Uterus (tissue), 4 donors: Measurements from ENCODE around the gene ATP6V0A4. TPM values are rescaled to one million over a fixed set of nuclear protein-coding genes. Genes with fewer than 3 reads are reported as not detected.
"Not testable (repeated sequence)": the region's sequence is repeated elsewhere in the genome, so short reads cannot be mapped to it uniquely, and the experiment has no call there.

Experiments used
- DNase-seq, 2 donors: peaks; one replicate each; pipeline ENCODE4 v3.0.0-alpha.2; 2019 to 2020
- H3K27ac ChIP-seq, 2 donors: fragments of 200-600 bp; sonication (generic); 1 replicate in 1 of 2; 2 replicates in 1 of 2; pipeline ENCODE4 v1.5.1; 2016 to 2018
- H3K27me3 ChIP-seq, 2 donors: fragments of 200-600 bp; sonication (generic); one replicate each; pipeline ENCODE4 v1.5.1; 2018 to 2019; ENCODE audit warnings: control low read depth in 1 of 2
- H3K36me3 ChIP-seq, 2 donors: fragments of 200-600 bp; sonication (generic); one replicate each; pipeline ENCODE4 v1.5.1; 2019; ENCODE audit warnings: control low read depth in 1 of 2
- H3K4me1 ChIP-seq, 2 donors: fragments of 200-600 bp; sonication (generic); one replicate each; pipeline ENCODE4 v1.5.1; 2018 to 2019; ENCODE audit warnings: control low read depth in 1 of 2
- H3K4me3 ChIP-seq, 2 donors: fragments of 200-600 bp; sonication (generic); 1 replicate in 1 of 2; 2 replicates in 1 of 2; pipeline ENCODE4 v1.5.1; 2018 to 2019; ENCODE audit warnings: mild to moderate bottlenecking in 1 of 2
- H3K9me3 ChIP-seq, 2 donors: fragments of 200-600 bp; sonication (generic); one replicate each; pipeline ENCODE4 v1.5.1; 2019; ENCODE audit warnings: control low read depth in 1 of 2
- POLR2A ChIP-seq, 2 donors: fragments of 450-650 bp; IDR thresholded peaks; one replicate each; pipeline ENCODE4 v1.6.1; 2016; ENCODE audit warnings: antibody characterized with exemption in 2 of 2, mild to moderate bottlenecking in 1 of 2, moderate library complexity in 1 of 2
- intact Hi-C: fragments of 100-400 bp; cut with DNase I; formaldehyde crosslinking; loops from one replicate; pipeline ENCODE4 v1.15.1; 2023; ENCODE audit warnings: low total_unique reads
- total RNA-seq, 4 donors: library from RNA; depleted of rRNA in 3 of 4; stranded (reverse); fragments of >200 nt in 3 of 4; gene quantifications; one replicate each; pipeline versions ENCODE4 v1.1.0 to v1.2.4, GENCODE V29; 2014 to 2023
- TF ChIP-seq, protein P1 (sequence below), 4 experiments: fragments of 200-600 bp in 2 of 4; fragments of 450-650 bp in 2 of 4; sonication (generic) in 2 of 4; IDR thresholded peaks; one replicate each; pipeline ENCODE4 v1.5.1; 2016 to 2019; ENCODE audit warnings: antibody characterized with exemption in 4 of 4, mild to moderate bottlenecking in 2 of 4, moderate library complexity in 1 of 4
- donor health status: DM: yes; HTN: yes; CAD: no.

Gene ATP6V0A4
- total RNA-seq, 4 donors from 2014 or later = not detected

GRCh38 chr7:138697535-138698182 lies 100.3 kb downstream of the ATP6V0A4 start:
- TF ChIP-seq, protein P1, sequence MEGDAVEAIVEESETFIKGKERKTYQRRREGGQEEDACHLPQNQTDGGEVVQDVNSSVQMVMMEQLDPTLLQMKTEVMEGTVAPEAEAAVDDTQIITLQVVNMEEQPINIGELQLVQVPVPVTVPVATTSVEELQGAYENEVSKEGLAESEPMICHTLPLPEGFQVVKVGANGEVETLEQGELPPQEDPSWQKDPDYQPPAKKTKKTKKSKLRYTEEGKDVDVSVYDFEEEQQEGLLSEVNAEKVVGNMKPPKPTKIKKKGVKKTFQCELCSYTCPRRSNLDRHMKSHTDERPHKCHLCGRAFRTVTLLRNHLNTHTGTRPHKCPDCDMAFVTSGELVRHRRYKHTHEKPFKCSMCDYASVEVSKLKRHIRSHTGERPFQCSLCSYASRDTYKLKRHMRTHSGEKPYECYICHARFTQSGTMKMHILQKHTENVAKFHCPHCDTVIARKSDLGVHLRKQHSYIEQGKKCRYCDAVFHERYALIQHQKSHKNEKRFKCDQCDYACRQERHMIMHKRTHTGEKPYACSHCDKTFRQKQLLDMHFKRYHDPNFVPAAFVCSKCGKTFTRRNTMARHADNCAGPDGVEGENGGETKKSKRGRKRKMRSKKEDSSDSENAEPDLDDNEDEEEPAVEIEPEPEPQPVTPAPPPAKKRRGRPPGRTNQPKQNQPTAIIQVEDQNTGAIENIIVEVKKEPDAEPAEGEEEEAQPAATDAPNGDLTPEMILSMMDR (IDR thresholded peaks at IDR 0.05) = no peak
- no peak for TF ChIP-seq POLR2A (IDR thresholded peaks at IDR 0.05)
- no peak for DNase-seq
- Histone ChIP-seq H3K27me3 (no peaks in the 10 kb centered on the region), H3K9me3 (no peaks in the 10 kb centered on the region), H3K36me3 (no peaks in the 10 kb centered on the region), H3K4me3 (no peak overlapping the region), H3K4me1 (no peaks in the 10 kb centered on the region), H3K27ac (no peak overlapping the region)
- intact Hi-C loops = no loop called here

DNA sequence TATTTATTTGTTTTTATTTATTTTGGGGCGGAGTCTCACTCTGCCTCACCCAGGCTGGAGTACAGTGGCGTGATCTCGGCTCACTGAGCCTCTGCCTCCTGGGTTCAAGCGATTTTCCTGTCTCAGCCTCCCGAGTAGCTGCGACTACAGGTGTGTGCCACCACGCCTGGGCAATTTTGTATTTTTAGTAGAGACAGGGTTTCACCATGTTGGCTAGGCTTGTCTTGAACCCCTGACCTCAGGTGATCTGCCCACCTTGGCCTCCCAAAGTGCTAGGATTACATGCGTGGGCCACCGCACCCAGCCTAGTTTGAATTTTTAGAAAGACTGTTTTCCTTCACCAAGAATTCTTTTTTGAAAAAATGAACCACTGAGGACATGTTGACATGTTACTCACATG lies 102.2 kb downstream of the ATP6V0A4 start:
- H3K27me3 ChIP-seq, H3K4me3 ChIP-seq, H3K27ac ChIP-seq, H3K36me3 ChIP-seq, H3K9me3 ChIP-seq, DNase-seq, intact Hi-C loops, H3K4me1 ChIP-seq: not testable (repeated sequence)

GRCh38 chr7:138695106-138695505 lies 102.9 kb downstream of the ATP6V0A4 start:
- H3K27ac ChIP-seq = no peak overlapping the region
- no peaks in the 10 kb centered on the region for H3K4me1 ChIP-seq
- no peak overlapping the region for H3K4me3 ChIP-seq
- H3K9me3 ChIP-seq = no peaks in the 10 kb centered on the region
- no peaks in the 10 kb centered on the region for H3K27me3 ChIP-seq
- no peak for TF ChIP-seq POLR2A (IDR thresholded peaks at IDR 0.05)
- TF ChIP-seq, protein P1 (IDR thresholded peaks at IDR 0.05) = no peak
- DNase-seq = no peak
- H3K36me3 ChIP-seq = no peaks in the 10 kb centered on the region
- intact Hi-C loops = no loop called here

- Histone ChIP-seq H3K4me3 (no peak overlapping the region), H3K27ac (no peak overlapping the region), H3K9me3 (no peaks in the 10 kb centered on the region), H3K27me3 (no peaks in the 10 kb centered on the region), H3K4me1 (no peaks in the 10 kb centered on the region), H3K36me3 (no peaks in the 10 kb centered on the region)
- DNase-seq = no peak
- TF ChIP-seq, protein P1 (IDR thresholded peaks at IDR 0.05) = no peak
- TF ChIP-seq POLR2A (IDR thresholded peaks at IDR 0.05) = no peak
- intact Hi-C loops = no loop called here
Measured at GRCh38 chr7:138691178-138691577, 106.8 kb downstream of the ATP6V0A4 start.

DNA sequence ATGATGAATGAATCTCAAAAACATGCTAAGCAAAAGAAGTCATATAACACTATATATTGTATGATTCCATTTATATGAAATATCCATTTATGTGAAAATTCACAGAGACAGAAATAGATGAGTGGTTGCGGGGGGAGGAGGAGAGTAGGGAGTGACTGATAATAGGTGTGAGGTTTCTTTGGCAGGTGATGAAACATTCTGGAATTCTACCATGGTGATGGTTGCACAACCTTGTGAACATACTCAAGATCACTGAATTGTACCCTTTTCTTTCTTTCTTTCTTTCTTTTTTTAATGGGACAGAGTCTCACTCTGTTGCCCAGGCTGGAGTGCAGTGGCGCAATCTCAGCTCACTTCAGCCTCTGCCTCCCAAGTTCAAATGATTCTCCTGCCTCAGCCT lies 107.5 kb downstream of the ATP6V0A4 start:
- no peaks in the 10 kb centered on the region for H3K36me3 ChIP-seq
- TF ChIP-seq POLR2A (IDR thresholded peaks at IDR 0.05) = no peak
- TF ChIP-seq, protein P1 (IDR thresholded peaks at IDR 0.05) = no peak
- H3K27ac ChIP-seq = no peak overlapping the region
- intact Hi-C loops = no loop called here
- no peaks in the 10 kb centered on the region for H3K9me3 ChIP-seq
- H3K4me1 ChIP-seq = no peaks in the 10 kb centered on the region
- DNase-seq = no peak
- H3K27me3 ChIP-seq = no peaks in the 10 kb centered on the region
- no peak overlapping the region for H3K4me3 ChIP-seq

GRCh38 chr7:138688037-138688436 lies 110.0 kb downstream of the ATP6V0A4 start:
- H3K27me3 ChIP-seq, H3K36me3 ChIP-seq, intact Hi-C loops, H3K4me1 ChIP-seq, H3K4me3 ChIP-seq, H3K9me3 ChIP-seq, DNase-seq, H3K27ac ChIP-seq: not testable (repeated sequence)
